ENCODE results near the gene SLC10A7.

- no peak for TF ChIP-seq CTCF (IDR thresholded peaks at IDR 0.05; ENCODE audit: low read length)
- no peak for TF ChIP-seq EZH2 (IDR thresholded peaks at IDR 0.05; ENCODE audit: borderline replicate concordance, low read length)
Measured at GRCh38 chr4:146263793-146264192, 257.9 kb downstream of the SLC10A7 start.

All from OCI-LY1 (cell line).